Measurements from ENCODE around the gene NALCN.

NALCN gene

DNA sequence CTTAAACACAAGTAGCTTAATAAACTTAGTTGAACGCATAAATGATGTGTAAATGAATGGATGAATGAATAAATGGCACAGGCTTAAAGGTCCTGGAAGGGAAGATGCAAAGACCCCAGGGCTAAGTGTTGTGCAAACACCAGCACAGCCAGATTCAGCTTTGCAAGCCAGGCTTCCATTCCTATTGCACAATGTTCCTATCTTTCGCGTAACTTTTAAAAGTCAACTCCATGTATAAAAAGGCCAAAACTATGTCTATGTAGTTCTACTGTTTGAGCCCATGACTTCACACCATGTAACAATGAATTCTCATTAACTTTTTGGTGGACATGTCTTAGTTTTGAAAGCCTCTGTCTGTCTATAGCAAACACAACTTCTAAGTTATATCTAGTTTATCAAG is 226.0 kb downstream of the NALCN start:
- no peak for DNase-seq

DNA sequence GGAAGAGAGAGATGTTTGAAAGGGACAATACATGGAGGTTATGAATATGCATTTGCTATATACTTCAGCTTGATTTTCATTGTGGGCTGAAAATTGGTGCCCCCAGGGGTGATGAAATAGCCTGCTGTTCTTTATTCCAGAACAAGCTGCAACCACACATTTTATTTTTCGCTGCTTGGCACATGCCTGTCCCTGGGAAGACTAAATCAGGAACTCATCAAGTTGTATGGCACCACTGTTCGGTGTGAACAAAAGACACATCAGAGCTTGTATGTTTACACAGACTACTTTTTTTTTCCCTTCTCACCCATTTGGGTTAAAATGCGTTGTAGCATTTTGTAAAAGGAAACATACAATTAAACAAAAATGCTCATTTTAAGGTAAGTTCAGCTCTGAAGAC is 230.7 kb downstream of the NALCN start:
- peak in 2 of 3 experiments; percentile 30 to 75 for DNase-seq

DNA sequence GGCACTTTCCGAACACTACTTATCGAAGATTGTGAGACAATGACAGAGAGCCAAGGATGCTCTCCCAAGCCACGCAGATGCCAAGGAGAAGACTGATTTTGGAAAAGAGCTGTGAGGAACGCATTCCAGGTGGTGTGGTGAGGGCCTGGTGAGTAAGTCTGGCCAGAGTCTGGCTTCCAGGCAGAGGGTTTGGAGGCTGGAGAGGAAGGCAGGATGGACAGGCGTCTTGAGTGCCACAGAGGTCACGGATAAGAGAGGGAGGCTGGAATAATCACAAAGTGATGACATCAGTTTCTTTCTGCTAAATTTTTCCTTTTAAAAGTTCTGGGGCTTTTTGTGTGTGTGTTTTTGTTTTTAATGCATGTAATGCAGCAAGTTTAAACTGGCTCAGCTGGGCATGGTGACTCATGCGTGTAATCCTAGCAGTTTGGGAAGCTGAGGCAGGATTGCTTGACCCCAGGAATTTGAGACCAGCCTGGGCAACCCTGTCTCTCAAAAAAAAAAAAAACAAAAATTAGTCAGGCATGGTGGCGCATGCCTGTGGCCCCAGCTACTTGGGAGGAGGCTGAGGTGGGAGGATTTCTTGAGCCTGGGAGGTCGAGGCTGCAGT is 235.1 kb downstream of the NALCN start:
- no peak for DNase-seq

DNA sequence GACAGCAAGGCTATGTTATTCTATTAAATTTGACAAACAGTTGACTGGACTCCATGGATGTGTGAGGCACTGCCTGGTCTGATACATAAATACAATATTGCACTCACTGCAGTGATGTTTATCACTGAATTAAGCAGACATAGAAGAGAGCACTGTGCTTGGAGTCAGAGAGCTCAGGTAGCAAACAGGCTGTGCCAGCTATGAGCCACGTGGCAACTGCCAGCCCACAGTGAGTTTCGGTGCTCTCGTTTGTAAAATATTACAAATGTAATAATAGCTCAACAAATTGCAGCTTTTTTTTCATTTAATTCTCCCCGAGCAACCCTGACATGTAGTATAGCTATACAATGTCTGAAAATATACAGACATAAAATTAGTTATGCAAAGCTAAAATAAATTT is 237.3 kb downstream of the NALCN start:
- DNase-seq = no peak

DNA sequence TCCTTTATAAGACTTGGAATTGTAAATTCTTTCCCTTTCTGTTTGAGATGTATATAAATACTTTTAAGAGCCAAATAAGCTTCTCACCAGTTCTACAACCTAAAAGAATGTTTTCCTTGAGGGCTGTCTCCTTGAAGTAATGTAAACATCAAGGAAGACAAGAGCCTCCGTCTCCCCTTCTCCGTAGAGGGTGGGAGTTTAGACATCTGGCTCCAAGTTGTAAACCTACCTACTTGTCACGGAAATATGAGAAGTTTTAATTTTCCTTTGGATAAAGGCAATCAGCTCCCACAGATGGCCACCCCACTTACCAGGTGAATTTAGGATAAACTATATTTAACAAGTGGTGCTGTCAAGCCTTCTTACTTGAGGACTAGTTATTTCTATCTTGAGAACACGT is 237.9 kb downstream of the NALCN start:
- peak in 2 of 3 experiments; percentile 48 to 49 for DNase-seq

DNA sequence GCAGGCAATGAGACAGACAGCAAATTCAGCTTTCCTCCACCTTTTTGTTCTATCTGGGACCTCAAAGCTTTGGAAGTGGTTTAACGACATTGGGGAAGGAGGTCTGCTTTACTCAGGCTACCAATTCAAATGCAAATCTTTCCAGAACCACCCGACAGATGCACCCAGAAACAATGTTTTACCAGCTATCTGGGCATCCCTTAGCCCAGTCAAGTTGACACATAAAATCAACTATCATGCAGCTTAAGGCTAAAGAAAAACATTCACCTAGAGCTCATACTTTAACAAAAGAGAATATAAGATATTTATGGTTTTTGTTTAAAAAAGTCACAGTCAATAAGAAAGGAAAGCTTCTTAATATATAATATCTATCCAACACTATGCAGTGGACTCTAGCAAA is 246.0 kb downstream of the NALCN start:
- DNase-seq = no peak

DNA sequence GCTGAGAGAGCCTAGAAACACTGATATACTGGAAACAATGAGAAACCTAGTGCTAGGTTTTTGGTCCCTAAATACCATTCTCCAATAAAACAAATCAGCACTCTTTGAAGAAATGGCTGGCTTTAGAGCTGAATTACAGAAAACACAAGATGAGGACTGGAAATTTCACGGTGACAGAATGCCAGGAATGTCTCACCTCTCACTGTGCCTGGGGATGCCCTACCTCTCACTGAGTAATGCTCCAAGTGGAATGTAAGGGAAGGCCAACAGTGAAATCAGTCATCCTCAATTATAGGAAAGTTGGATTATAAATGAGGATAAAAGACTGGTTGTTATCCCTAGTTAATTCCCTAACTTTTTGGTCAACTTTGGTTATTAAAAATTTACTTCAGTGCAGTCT is 259.0 kb downstream of the NALCN start:
- no peak for DNase-seq

DNA sequence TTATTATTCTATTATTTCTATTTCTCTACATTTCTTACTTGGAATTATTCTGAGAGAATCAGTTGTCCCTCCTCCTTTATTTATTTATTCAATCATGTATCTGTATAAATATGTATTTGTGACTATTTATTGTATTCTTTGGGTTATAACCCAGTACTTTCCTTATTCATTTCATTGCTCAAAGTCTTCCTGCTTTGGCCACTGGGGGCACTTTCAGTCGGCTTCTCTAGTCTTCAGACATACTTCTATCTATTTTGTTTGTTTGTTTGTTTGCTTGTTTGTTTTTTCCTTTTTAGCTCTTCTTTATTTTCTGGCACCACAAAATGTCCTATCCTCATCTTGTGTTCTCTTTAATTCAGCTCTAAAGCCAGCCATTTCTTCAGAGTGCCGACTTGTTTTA is 260.4 kb downstream of the NALCN start:
- no peak for DNase-seq

DNA sequence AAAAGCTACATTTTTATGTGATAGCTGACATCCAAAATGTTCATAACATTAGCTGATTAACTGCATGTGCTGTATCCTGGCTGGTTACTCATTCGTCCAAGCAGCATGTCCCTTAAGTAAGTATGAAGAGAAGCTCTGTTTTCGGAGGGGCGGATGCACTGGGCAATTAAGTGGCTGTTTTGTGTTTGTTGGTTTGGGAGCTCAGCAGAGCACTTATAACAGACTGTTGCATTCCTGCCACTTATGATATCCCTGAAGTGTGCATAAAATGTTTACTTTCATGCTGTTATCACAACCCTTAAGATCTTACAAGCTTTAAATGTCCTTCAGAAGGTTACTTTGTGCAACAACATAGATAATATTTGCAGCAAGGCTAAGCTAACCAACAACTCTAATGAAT is 264.1 kb downstream of the NALCN start:
- peak; percentile 63 to 97 (median 89) for DNase-seq

DNA sequence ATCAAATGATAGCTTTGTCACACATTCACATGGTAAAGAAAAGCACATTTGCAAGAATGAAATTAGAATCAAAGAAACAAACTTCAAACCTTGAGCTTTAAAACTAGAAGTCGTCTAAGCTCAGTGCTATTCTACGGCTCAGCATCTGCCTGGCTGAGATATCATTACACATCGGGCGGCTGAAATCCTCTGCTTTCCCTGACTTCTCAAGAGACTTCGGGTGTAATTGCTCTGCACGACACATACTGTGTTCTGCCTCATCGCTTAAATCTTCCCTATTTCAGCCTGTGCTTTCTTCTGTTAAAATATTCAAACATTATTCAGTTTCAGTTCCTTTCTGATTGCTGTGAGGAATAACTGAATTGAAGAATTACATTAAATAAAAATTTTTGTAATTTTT is 265.3 kb downstream of the NALCN start:
- DNase-seq = peak; percentile 38 to 87 (median 70)

DNA sequence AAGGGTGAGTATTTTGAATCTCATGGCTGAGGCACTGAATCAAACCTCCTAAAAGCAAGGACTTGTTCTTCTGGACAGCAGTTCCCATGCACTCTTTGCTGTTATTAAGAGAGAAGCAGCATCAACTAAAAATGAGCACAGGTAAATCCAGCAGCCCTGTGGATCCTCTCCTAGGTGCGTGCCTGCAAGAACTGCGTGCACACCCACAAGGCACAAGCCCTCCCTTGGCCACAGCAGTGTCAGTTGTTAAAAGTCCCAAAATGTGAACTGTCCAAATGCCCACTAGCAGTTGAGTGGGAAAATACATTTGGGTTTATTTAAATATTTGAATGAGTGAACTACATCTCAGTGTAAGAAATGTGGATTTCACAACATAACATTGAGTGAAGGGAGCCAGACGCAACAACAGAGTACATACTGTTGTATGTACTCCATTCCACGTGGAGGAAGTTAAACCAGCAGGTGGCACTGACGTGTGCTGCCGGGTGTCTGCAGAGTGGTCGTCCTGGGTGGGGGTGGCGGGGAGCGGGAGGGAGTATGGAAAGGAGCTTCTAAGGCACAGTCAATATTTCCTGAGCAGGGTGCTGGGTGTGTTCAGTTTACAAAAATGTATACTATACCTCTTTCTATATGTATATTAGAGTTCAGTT is 266.4 kb downstream of the NALCN start:
- DNase-seq = peak; percentile 36 to 65 (median 47)

DNA sequence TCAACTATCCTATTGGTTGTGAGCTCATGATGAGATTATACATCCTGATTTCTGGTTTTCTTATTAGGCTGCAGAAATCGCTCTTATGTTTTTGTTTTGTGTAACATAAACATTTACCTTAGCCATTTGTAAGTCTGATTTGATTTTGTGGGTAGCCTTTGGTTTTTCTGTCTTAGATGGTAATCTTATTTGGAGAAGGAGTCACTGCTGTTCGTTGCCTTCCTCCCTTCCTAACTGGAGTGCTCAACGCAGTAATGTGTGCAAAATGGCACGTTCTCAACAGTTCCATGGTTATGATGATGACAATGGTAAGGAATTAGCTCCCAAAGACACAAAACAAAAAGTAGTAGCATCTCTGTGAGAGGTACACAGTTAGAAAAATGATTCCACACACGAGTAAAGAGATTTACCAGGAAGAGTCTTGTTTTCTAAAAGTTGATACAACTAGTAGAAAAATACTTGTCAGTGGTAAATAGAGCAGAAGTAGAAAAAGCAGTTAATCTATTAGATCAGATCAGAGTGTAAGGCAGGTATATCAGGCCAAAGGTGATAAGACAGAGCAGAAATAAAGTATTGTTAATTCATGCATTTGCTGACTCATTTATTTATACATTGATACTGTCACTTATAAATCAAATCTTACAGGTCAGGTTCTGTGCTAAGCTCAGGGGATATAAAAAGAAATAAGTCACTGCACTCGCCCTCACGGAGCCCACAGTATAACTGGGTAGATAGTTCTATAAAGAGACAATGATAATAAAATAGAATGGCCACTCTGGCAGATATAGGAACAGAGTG is 270.0 kb downstream of the NALCN start:
- no peak for DNase-seq

DNA sequence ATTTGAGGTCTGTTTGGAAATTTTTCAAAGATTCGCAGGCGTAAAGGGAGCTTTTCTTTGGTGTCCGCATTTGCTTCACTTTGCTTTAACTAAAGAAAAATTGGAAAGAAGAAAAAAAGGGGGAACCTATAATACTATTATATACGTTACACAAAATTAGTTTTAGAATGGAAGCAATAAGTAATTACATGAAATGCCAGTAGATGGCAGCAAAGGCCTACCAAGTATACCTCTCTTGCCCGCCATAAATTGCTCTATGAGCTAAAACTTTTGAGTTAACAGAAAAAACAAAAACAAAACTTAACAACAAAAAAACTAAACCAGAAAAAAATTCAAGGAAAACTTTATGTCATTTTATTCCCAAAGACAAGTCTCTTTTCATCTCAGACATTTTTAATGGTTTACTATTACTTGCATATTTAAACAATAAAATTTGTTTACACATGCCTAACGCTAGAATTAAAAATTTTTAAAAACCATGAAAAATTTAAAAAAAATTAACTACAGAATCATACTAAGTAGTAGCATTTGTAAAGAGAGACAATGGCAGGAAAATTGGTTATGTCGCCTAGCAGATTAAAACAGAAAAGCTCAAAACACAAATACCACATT is 271.4 kb downstream of the NALCN start:
- DNase-seq = peak; percentile 34 to 86 (median 81)

DNA sequence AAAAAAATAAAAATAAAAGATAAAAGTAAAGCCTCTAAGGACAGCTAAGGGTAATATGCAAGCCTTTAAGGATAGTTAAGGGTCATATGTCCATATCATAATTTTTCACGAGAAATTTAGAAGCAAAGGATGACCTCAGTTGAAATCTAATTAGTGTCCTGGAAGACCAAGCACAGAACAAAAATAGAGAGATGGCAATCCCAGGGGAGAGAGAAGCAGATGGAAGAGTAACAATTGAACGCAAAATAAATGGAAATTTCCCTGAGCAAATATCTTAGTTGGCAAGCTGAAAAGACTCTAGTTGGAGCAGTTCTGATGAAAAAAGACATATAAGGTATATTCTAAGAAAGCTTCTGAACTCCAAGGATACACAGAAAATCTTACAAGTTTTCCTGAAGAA is 275.4 kb downstream of the NALCN start:
- DNase-seq = no peak

DNA sequence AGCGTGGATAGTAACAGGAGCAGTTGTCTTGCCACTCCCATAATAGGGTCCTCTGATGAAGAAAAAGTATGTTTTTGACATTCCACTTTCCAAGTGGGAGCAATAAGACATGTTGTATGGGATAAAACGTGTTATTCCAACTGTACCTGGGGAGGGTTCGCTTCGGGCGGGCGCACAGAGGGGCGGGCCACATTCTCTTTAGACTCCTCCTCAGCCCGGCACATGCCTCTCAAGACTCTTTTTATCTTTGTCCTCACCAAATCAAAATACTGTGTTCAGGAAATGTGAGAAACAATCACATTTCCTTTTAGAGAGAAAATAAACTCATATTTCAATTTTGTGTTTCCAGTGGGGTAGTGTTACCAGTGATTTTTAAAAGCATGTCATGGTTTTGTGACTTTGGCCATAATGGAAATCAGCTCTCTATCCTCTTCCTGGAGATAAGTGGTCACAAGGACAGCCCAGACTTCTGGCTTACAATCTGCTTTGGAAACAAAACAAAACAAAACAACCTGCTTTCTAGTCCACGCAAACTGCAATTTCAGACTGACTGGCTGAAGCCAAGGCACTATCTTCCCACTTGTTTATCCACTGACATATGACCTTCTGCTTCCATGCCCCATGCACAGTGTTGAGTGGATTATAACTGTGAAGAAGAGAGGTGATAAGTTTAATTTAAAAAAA is 276.1 kb downstream of the NALCN start:
- DNase-seq = peak in 1 of 3 experiments; percentile 69

DNA sequence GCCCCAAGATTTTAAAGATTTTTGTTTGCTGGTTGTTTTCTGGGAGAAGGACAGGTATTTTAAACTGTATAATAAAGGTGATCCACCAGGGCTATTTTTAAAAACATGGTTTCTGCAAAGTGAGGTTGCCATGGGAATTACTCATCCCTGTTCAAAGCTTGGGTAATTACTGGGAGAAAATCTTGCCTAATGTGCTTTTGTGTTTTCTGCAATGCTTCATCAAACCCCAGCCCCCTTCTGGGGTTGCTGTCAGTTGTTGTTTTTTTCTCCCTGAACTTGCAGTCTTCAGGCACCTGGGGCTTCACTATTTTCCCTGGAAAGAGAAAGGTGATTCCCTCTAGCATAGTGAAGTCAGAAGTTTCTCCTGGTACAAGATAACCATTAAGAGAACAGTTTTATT is 277.2 kb downstream of the NALCN start:
- peak in 2 of 3 experiments; percentile 41 to 75 for DNase-seq

DNA sequence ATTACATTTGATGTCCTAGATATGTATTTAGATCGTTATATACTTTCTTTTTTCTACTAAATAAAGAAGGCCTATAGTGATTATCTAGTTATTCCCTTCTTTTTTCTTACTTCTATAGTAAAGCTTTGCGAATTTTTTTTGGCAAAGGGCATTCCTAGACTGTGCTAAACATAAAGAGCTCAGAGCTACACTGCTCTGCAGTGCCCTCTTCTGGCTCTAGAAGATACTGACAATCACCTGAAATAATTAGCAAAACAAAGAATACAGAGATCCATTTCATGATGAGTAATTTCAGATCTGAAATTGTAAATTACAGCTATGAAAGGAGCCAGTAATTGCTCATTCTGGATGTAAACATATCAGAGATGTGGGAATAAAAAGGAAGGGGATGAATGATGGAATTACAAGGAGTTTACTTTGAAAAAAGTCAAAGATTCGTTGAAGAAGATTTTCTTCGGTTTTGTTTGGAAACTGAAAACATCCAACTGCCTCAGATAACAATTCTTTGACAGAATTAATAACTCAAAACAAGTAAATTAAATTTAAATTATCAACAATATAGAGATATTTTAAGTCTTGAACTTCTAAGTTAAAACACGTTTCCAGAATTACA is 288.5 kb downstream of the NALCN start:
- DNase-seq = peak; percentile 40 to 88 (median 83)

DNA sequence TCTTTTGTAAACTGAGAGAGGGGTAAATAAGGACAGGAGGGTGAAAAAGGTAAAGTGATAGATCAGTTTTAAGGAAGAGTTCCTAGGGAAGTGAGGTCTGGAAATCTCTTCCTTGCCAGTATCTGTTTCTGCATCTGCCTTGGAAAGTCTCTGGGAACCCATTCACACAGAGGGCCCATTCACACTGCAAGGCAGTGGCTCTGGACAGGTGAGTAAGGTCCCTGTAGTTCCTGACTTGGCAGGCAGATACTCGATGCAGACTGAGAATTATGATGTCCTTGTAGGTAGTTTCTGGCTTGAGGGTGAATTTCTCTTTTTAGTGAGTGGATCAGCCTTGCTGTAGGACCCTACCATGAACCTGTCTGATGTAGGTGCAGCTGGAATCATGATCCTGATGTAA is 293.3 kb downstream of the NALCN start:
- no peak for DNase-seq

DNA sequence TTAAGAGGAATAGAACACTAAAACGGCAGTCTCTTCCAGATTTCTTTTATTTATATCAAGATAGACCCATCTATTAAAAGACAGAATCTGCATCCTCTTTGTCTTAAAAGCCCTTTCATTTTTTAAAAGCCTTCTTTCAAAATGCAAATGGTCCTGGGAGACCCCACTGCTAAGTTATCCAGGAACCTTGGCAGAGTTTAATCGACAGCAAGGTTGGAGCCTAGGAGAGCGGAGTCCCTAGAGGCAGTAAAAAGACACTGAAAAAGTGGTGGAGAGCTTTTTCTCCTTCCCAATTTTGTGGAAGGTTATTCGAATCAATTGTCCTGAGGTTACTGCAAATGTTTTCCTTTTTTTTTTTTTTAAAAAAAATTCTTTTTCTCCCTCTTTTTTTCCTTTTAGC is 294.7 kb downstream of the NALCN start:
- no peak for DNase-seq

DNA sequence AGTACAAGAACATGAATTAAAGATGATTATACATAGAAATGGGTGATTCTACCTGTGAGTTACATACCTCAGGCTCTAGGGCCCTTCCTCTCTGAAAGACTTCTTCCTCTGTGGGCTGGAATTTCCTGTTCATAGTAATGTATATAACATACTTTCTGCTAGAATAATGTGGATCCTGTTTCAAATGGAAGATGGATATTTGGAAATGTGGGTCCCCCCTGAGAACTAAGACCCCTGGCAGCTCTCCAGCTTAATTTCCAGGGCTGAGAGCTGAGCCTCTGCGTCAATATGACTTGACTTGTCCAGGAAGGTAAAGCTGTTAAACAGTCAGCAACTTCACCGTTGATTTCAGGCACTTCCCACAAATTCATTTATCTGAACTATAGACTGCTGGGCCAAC is 296.3 kb downstream of the NALCN start:
- no peak for DNase-seq

DNA sequence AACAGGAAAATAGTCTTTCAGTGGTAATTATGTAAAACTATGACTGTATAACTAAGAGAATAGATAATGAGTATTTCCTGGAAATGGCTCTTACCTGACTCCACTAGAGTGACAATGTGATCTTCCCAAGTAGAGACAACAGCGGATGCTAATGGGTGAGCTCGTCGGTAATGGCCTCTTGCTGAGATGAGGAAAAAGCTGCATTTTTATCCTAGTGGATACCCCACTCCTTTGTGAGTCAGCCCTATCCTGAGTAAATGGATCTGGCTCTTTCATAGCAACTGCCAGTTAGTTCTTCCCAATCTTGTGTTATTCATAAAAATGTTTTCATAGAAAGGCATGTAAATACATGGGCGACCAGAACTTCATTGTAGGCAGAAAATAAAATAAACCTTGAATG is 299.5 kb downstream of the NALCN start:
- DNase-seq = no peak

DNA sequence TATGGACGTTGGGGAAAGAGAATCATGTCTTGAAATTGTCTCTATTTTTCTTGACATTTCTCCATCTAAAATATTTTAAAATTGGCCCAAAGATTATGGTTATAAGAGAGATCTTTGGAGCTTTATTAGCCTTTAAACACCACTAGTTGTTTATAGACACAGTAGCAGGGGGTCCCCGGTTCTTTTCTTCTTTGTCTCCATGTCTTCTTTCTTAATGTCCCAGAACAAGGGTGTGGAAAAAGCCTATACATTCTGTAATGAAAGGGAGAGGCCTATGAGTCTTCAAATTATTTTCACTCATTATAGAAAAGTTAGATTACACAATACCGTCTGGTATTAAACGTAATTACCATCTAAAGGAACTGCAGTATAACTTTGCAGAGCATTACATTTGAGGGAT is 300.0 kb downstream of the NALCN start:
- no peak for DNase-seq

DNA sequence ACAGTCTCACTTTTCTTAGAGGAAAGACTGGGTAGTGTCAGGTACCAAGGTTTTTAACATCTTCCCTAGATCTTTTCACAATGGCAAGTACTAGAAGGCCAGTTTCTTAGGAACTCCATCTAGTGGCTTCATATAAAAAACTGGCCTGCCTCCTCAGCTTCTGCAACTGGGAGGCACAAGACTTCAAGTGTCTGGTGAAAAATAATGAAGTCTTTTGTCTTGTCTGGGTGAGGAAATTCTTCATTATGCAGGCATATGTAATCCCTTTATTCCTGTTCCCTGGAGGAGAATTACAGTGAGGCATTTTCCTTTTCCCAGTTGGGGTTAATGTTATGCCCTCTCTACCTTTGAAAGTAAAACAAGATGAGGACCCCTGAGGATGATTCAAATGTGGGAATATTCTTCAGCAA is 300.5 kb downstream of the NALCN start:
- no peak for DNase-seq
